Large intestine (tissue), 3 donors: ENCODE data around the gene TSPAN16. TPM values are rescaled to one million over a fixed set of nuclear protein-coding genes. Genes with fewer than 3 reads are reported as not detected.

Source experiments
- DNase-seq, 2 donors: peaks; one replicate each; pipeline versions ENCODE4 v3.0.0 to v3.0.0-alpha.2; 2013
- H3K27ac ChIP-seq: one replicate; pipeline ENCODE4 v1.5.1; 2013; ENCODE audit warnings: low read length
- H3K27me3 ChIP-seq: 2 replicates; pipeline ENCODE4 v1.6.1; 2013; ENCODE audit warnings: low read length; ENCODE audit not compliant: control insufficient read depth, insufficient read depth
- H3K36me3 ChIP-seq: 2 replicates; pipeline ENCODE4 v1.6.1; 2013; ENCODE audit warnings: low read length; ENCODE audit not compliant: control insufficient read depth, insufficient read depth
- H3K4me1 ChIP-seq: one replicate; pipeline ENCODE4 v1.6.1; 2013; ENCODE audit warnings: low read length; ENCODE audit not compliant: control insufficient read depth, insufficient read depth
- H3K4me3 ChIP-seq: one replicate; pipeline ENCODE4 v1.5.1; 2013; ENCODE audit warnings: low read length
- H3K9me3 ChIP-seq: one replicate; pipeline ENCODE4 v1.6.1; 2013; ENCODE audit warnings: mild to moderate bottlenecking, low read depth, low read length, moderate library complexity; ENCODE audit not compliant: control insufficient read depth
- WGBS: methylation state at CpG from one replicate; pipeline ENCODE4 v1.1.5; 2013; ENCODE audit warnings: low lambda C conversion rate; ENCODE audit not compliant: insufficient coverage; 5-methylcytosine and 5-hydroxymethylcytosine counted together
- polyA plus RNA-seq: library from polyadenylated mRNA; unstranded; fragments of 120-200 nt; gene quantifications from one replicate; pipeline ENCODE4 v1.2.1, GENCODE V29; 2013

The TSPAN16 gene
- polyA plus RNA-seq, 1 donor: not detected

GRCh38 chr19:11268783-11269267 is 27.1 kb upstream of the TSPAN16 start:
- no CpG with 5 or more reads among the region's 10 CpGs for WGBS

GRCh38 chr19:11269408-11269807 is 26.6 kb upstream of the TSPAN16 start:
- Histone ChIP-seq H3K4me3 (no peak overlapping the region), H3K27me3 (no peaks in the 10 kb centered on the region), H3K9me3 (no peaks in the 10 kb centered on the region), H3K36me3 (no peaks in the 10 kb centered on the region), H3K27ac (peak overlapping the region; percentile 10), H3K4me1 (peaks cover 22% of the 10 kb centered on the region)
- WGBS: no CpG with 5 or more reads among the region's 7 CpGs
- DNase-seq: no peak

More at GRCh38 chr19:11268783-11269267, 27.1 kb upstream of the TSPAN16 start:
- Histone ChIP-seq H3K4me3 (no peak overlapping the region), H3K27me3 (no peaks in the 10 kb centered on the region), H3K4me1 (peaks cover 26% of the 10 kb centered on the region), H3K36me3 (no peaks in the 10 kb centered on the region), H3K27ac (peak overlapping the region; percentile 10), H3K9me3 (no peaks in the 10 kb centered on the region)
- DNase-seq: peak; percentile 44 to 46

GRCh38 chr19:11273296-11273695 is 22.7 kb upstream of the TSPAN16 start:
- H3K4me3 ChIP-seq: no peak overlapping the region
- no peak for DNase-seq
- no CpG with 5 or more reads among the region's 2 CpGs for WGBS
- no peaks in the 10 kb centered on the region for H3K27me3 ChIP-seq
- no peaks in the 10 kb centered on the region for H3K36me3 ChIP-seq
- no peaks in the 10 kb centered on the region for H3K4me1 ChIP-seq
- no peak overlapping the region for H3K27ac ChIP-seq
- H3K9me3 ChIP-seq: peaks cover 9% of the 10 kb centered on the region

- H3K4me3 ChIP-seq: no peak overlapping the region
- no peak for DNase-seq
- WGBS: no CpG with 5 or more reads among the region's 5 CpGs
- peaks cover 9% of the 10 kb centered on the region for H3K9me3 ChIP-seq
- no peaks in the 10 kb centered on the region for H3K36me3 ChIP-seq
- H3K4me1 ChIP-seq: no peaks in the 10 kb centered on the region
- H3K27me3 ChIP-seq: no peaks in the 10 kb centered on the region
- H3K27ac ChIP-seq: no peak overlapping the region
Measured at GRCh38 chr19:11273989-11274388, 22.0 kb upstream of the TSPAN16 start.

GRCh38 chr19:11274533-11275086 is 21.4 kb upstream of the TSPAN16 start:
- Histone ChIP-seq H3K27me3 (no peaks in the 10 kb centered on the region), H3K4me3 (no peak overlapping the region), H3K27ac (no peak overlapping the region), H3K36me3 (no peaks in the 10 kb centered on the region), H3K9me3 (peaks cover 9% of the 10 kb centered on the region), H3K4me1 (no peaks in the 10 kb centered on the region)
- WGBS: no CpG with 5 or more reads among the region's 4 CpGs
- no peak for DNase-seq

- H3K27ac ChIP-seq: peak overlapping the region; percentile 31
- H3K27me3 ChIP-seq: no peaks in the 10 kb centered on the region
- 20% methylated on average over 2 of the region's 6 CpGs for WGBS
- H3K9me3 ChIP-seq: peaks cover 9% of the 10 kb centered on the region
- no peaks in the 10 kb centered on the region for H3K4me1 ChIP-seq
- no peaks in the 10 kb centered on the region for H3K36me3 ChIP-seq
- DNase-seq: peak; percentile 42 to 53
- no peak overlapping the region for H3K4me3 ChIP-seq
Measured at GRCh38 chr19:11278670-11279069, 17.3 kb upstream of the TSPAN16 start.

- peaks cover 9% of the 10 kb centered on the region for H3K9me3 ChIP-seq
- no peaks in the 10 kb centered on the region for H3K36me3 ChIP-seq
- no peaks in the 10 kb centered on the region for H3K4me1 ChIP-seq
- no peak overlapping the region for H3K4me3 ChIP-seq
- no peak overlapping the region for H3K27ac ChIP-seq
- 67% methylated on average over 1 of the region's 5 CpGs for WGBS
- no peak for DNase-seq
- H3K27me3 ChIP-seq: no peaks in the 10 kb centered on the region
Measured at GRCh38 chr19:11279505-11280236, 16.3 kb upstream of the TSPAN16 start.

- H3K36me3 ChIP-seq: no peaks in the 10 kb centered on the region
- no peaks in the 10 kb centered on the region for H3K4me1 ChIP-seq
- peaks cover 9% of the 10 kb centered on the region for H3K9me3 ChIP-seq
- H3K4me3 ChIP-seq: no peak overlapping the region
- WGBS: no CpG with 5 or more reads among the region's 11 CpGs
- H3K27ac ChIP-seq: no peak overlapping the region
- no peaks in the 10 kb centered on the region for H3K27me3 ChIP-seq
- DNase-seq: no peak
Measured at GRCh38 chr19:11281356-11282049, 14.5 kb upstream of the TSPAN16 start.

GRCh38 chr19:11284515-11284914 is 11.4 kb upstream of the TSPAN16 start:
- H3K36me3 ChIP-seq: no peaks in the 10 kb centered on the region
- H3K4me3 ChIP-seq: no peak overlapping the region
- H3K4me1 ChIP-seq: no peaks in the 10 kb centered on the region
- no peak overlapping the region for H3K27ac ChIP-seq
- DNase-seq: no peak
- no peaks in the 10 kb centered on the region for H3K27me3 ChIP-seq
- H3K9me3 ChIP-seq: no peaks in the 10 kb centered on the region
- no CpG with 5 or more reads among the region's 6 CpGs for WGBS

GRCh38 chr19:11286312-11286974 is 9.5 kb upstream of the TSPAN16 start:
- Histone ChIP-seq H3K27me3 (no peaks in the 10 kb centered on the region), H3K4me1 (no peaks in the 10 kb centered on the region), H3K27ac (no peak overlapping the region), H3K4me3 (no peak overlapping the region), H3K9me3 (no peaks in the 10 kb centered on the region), H3K36me3 (no peaks in the 10 kb centered on the region)
- no CpG with 5 or more reads among the region's 6 CpGs for WGBS
- DNase-seq: no peak
